Tibial artery (tissue), 4 donors: ENCODE results near the gene CCND2.

Experiments
- DNase-seq, 2 donors: peaks; one replicate each; pipeline ENCODE4 v3.0.0-alpha.2; 2019
- H3K27ac ChIP-seq, 2 donors: fragments of 200-600 bp; sonication (generic) in 1 of 2; 1 replicate in 1 of 2; 2 replicates in 1 of 2; pipeline ENCODE4 v1.5.1; 2018 to 2019; ENCODE audit warnings: mild to moderate bottlenecking in 1 of 2
- H3K27me3 ChIP-seq, 2 donors: fragments of 200-600 bp; sonication (generic) in 1 of 2; one replicate each; pipeline versions ENCODE4 v1.5.1 to v1.6.0; 2016 to 2019
- H3K36me3 ChIP-seq, 3 donors: fragments of 200-600 bp; sonication (generic) in 2 of 3; one replicate each; pipeline ENCODE4 v1.5.1; 2016 to 2019; ENCODE audit warnings: mild to moderate bottlenecking in 2 of 3
- H3K4me1 ChIP-seq, 4 donors: fragments of 200-600 bp; sonication (generic) in 2 of 4; 1 replicate in 3 of 4; 2 replicates in 1 of 4; pipeline ENCODE4 v1.5.1; 2016 to 2019
- H3K4me3 ChIP-seq, 2 donors: fragments of 200-600 bp; sonication (generic) in 1 of 2; 1 replicate in 1 of 2; 2 replicates in 1 of 2; pipeline ENCODE4 v1.5.1; 2018 to 2019; ENCODE audit warnings: mild to moderate bottlenecking in 2 of 2
- H3K9me3 ChIP-seq, 3 donors: fragments of 200-600 bp; sonication (generic) in 1 of 3; one replicate each; pipeline ENCODE4 v1.5.1; 2016 to 2019
- CTCF ChIP-seq, 2 experiments: fragments of 200-600 bp in 1 of 2; fragments of 450-650 bp in 1 of 2; IDR thresholded peaks; one replicate each; pipeline ENCODE4 v1.5.1; 2017 to 2019; ENCODE audit warnings: antibody characterized with exemption in 2 of 2, mild to moderate bottlenecking in 1 of 2, moderate library complexity in 1 of 2
- intact Hi-C: fragments of 100-400 bp; cut with DNase I; formaldehyde crosslinking; loops from one replicate; pipeline ENCODE4 v1.15.0; 2023; ENCODE audit warnings: low total_unique reads

Gene CCND2

GRCh38 chr12:4256043-4256826 lies 17.3 kb upstream of the CCND2 start:
- intact Hi-C loops, result no loop called here
- DNase-seq, result no peak
- Histone ChIP-seq H3K36me3 (no peaks in the 10 kb centered on the region), H3K27me3 (no peaks in the 10 kb centered on the region), H3K9me3 (no peaks in the 10 kb centered on the region), H3K4me3 (no peak overlapping the region), H3K27ac (no peak overlapping the region), H3K4me1 (no peaks in the 10 kb centered on the region)
- TF ChIP-seq CTCF (IDR thresholded peaks at IDR 0.05), result no peak

GRCh38 chr12:4257442-4257841 lies 16.1 kb upstream of the CCND2 start:
- Histone ChIP-seq H3K36me3 (no peaks in the 10 kb centered on the region), H3K27ac (no peak overlapping the region), H3K9me3 (no peaks in the 10 kb centered on the region), H3K4me1 (no peaks in the 10 kb centered on the region), H3K27me3 (no peaks in the 10 kb centered on the region), H3K4me3 (no peak overlapping the region)
- TF ChIP-seq CTCF (IDR thresholded peaks at IDR 0.05), result no peak
- intact Hi-C loops, result no loop called here
- DNase-seq, result no peak

GRCh38 chr12:4259099-4259498 lies 14.5 kb upstream of the CCND2 start:
- Histone ChIP-seq H3K4me3 (no peak overlapping the region), H3K27me3 (no peaks in the 10 kb centered on the region), H3K9me3 (no peaks in the 10 kb centered on the region), H3K4me1 (no peaks in the 10 kb centered on the region), H3K27ac (no peak overlapping the region), H3K36me3 (no peaks in the 10 kb centered on the region)
- TF ChIP-seq CTCF (IDR thresholded peaks at IDR 0.05), result no peak
- intact Hi-C loops, result no loop called here
- DNase-seq, result no peak

GRCh38 chr12:4261655-4262054 lies 11.9 kb upstream of the CCND2 start:
- Histone ChIP-seq H3K4me1 (no peaks in the 10 kb centered on the region), H3K4me3 (no peak overlapping the region), H3K9me3 (no peaks in the 10 kb centered on the region), H3K27me3 (no peaks in the 10 kb centered on the region), H3K27ac (no peak overlapping the region), H3K36me3 (no peaks in the 10 kb centered on the region)
- intact Hi-C loops, result no loop called here
- no peak for DNase-seq
- TF ChIP-seq CTCF (IDR thresholded peaks at IDR 0.05), result no peak

GRCh38 chr12:4265280-4265679 lies 8.3 kb upstream of the CCND2 start:
- peaks cover 0 to 16% (median 9%) of the 10 kb centered on the region in 4 donors for H3K4me1 ChIP-seq
- H3K36me3 ChIP-seq, result no peaks in the 10 kb centered on the region
- H3K9me3 ChIP-seq, result no peaks in the 10 kb centered on the region
- intact Hi-C loops, result no loop called here
- no peak overlapping the region for H3K4me3 ChIP-seq
- no peak for DNase-seq
- no peak for TF ChIP-seq CTCF (IDR thresholded peaks at IDR 0.05)
- H3K27ac ChIP-seq, result no peak overlapping the region
- no peaks in the 10 kb centered on the region for H3K27me3 ChIP-seq
